NT2/D1 (cell line): ENCODE results near the gene GREB1.

Source experiments
- DNase-seq: peaks from one replicate; pipeline ENCODE4 v3.0.0-alpha.2; 2011; ENCODE audit warnings: low read depth, low spot score
- H3K27me3 ChIP-seq: 2 replicates; pipeline ENCODE4 v1.6.0; 2011; ENCODE audit warnings: mild to moderate bottlenecking; ENCODE audit not compliant: insufficient read length, insufficient read depth
- H3K36me3 ChIP-seq: 2 replicates; pipeline ENCODE4 v1.6.1; 2011; ENCODE audit warnings: mild to moderate bottlenecking, low read length, mixed read lengths; ENCODE audit not compliant: insufficient read depth, insufficient read length
- H3K4me1 ChIP-seq: 2 replicates; pipeline ENCODE4 v1.5.1; 2011; ENCODE audit not compliant: insufficient read depth, insufficient read length
- H3K4me3 ChIP-seq: 2 replicates; pipeline ENCODE4 v1.5.1; 2011; ENCODE audit warnings: low read depth; ENCODE audit not compliant: insufficient read length
- H3K9ac ChIP-seq: 2 replicates; pipeline ENCODE4 v1.6.0; 2011; ENCODE audit warnings: low read depth; ENCODE audit not compliant: insufficient read length
- H3K9me3 ChIP-seq: 2 replicates; pipeline ENCODE4 v1.5.1; 2011; ENCODE audit warnings: mild to moderate bottlenecking, low read length; ENCODE audit not compliant: insufficient read depth
- SUZ12 ChIP-seq: IDR thresholded peaks from 2 replicates; pipeline ENCODE4 v1.6.1; 2011; ENCODE audit not compliant: insufficient read length, insufficient read depth; ENCODE audit errors: extremely low read depth
- YY1 ChIP-seq: IDR thresholded peaks from 2 replicates; pipeline ENCODE4 v1.6.1; 2011; ENCODE audit not compliant: insufficient read length, insufficient read depth
- ZNF274 ChIP-seq: IDR thresholded peaks from 2 replicates; pipeline ENCODE4 v1.6.1; 2011; ENCODE audit warnings: mild to moderate bottlenecking, low read depth, low read length

The GREB1 gene

GRCh38 chr2:11541693-11542274 is 7.9 kb downstream of the GREB1 start:
- Histone ChIP-seq H3K36me3 (no peaks in the 10 kb centered on the region), H3K4me1 (peaks cover 14% of the 10 kb centered on the region), H3K9me3 (no peaks in the 10 kb centered on the region), H3K27me3 (no peaks in the 10 kb centered on the region), H3K9ac (no peak overlapping the region), H3K4me3 (no peak overlapping the region)
- TF ChIP-seq SUZ12 (no peak), YY1 (no peak), ZNF274 (no peak)
- no peak for DNase-seq

GRCh38 chr2:11542275-11542819 is 8.5 kb downstream of the GREB1 start:
- Histone ChIP-seq H3K36me3 (no peaks in the 10 kb centered on the region), H3K4me3 (no peak overlapping the region), H3K9me3 (no peaks in the 10 kb centered on the region), H3K9ac (no peak overlapping the region), H3K27me3 (no peaks in the 10 kb centered on the region), H3K4me1 (peaks cover 14% of the 10 kb centered on the region)
- TF ChIP-seq ZNF274 (no peak), YY1 (no peak), SUZ12 (no peak)
- DNase-seq, result no peak

GRCh38 chr2:11543337-11544216 is 9.7 kb downstream of the GREB1 start:
- Histone ChIP-seq H3K4me1 (peaks cover 14% of the 10 kb centered on the region), H3K36me3 (no peaks in the 10 kb centered on the region), H3K9ac (no peak overlapping the region), H3K4me3 (no peak overlapping the region), H3K27me3 (no peaks in the 10 kb centered on the region), H3K9me3 (no peaks in the 10 kb centered on the region)
- DNase-seq, result no peak
- TF ChIP-seq SUZ12 (no peak), ZNF274 (no peak), YY1 (no peak)

- no peaks in the 10 kb centered on the region for H3K36me3 ChIP-seq
- H3K4me3 ChIP-seq, result no peak overlapping the region
- H3K9me3 ChIP-seq, result no peaks in the 10 kb centered on the region
- TF ChIP-seq ZNF274 (no peak), SUZ12 (no peak), YY1 (no peak)
- no peak for DNase-seq
- no peak overlapping the region for H3K9ac ChIP-seq
- peaks cover 9% of the 10 kb centered on the region for H3K4me1 ChIP-seq
- H3K27me3 ChIP-seq, result no peaks in the 10 kb centered on the region
Measured at GRCh38 chr2:11546072-11546471, 12.2 kb downstream of the GREB1 start.

- Histone ChIP-seq H3K4me3 (no peak overlapping the region), H3K27me3 (no peaks in the 10 kb centered on the region), H3K36me3 (no peaks in the 10 kb centered on the region), H3K9me3 (no peaks in the 10 kb centered on the region), H3K9ac (no peak overlapping the region), H3K4me1 (peaks cover 6% of the 10 kb centered on the region)
- TF ChIP-seq SUZ12 (no peak), YY1 (no peak), ZNF274 (no peak)
- DNase-seq, result no peak
Measured at GRCh38 chr2:11547912-11548497, 14.2 kb downstream of the GREB1 start.

GRCh38 chr2:11550302-11550701 is 16.5 kb downstream of the GREB1 start:
- no peak for DNase-seq
- H3K36me3 ChIP-seq, result no peaks in the 10 kb centered on the region
- no peaks in the 10 kb centered on the region for H3K9me3 ChIP-seq
- H3K4me3 ChIP-seq, result no peak overlapping the region
- no peak overlapping the region for H3K9ac ChIP-seq
- TF ChIP-seq SUZ12 (no peak), ZNF274 (no peak)
- peaks cover 7% of the 10 kb centered on the region for H3K4me1 ChIP-seq
- no peaks in the 10 kb centered on the region for H3K27me3 ChIP-seq
